SK-N-SH treated with all-trans-retinoic acid at 6 μM for 48 hours (cell line): ENCODE results near the gene CA11.

Source experiments
- ARNTL ChIP-seq: fragments of 450-650 bp; formaldehyde crosslinking; IDR thresholded peaks from 2 replicates; pipeline ENCODE4 v1.5.0; 2020; ENCODE audit warnings: low read depth, mild to moderate bottlenecking, moderate library complexity, borderline replicate concordance
- CREB5 ChIP-seq: fragments of 250-450 bp; sonication (Bioruptor Pico); IDR thresholded peaks from 2 replicates; pipeline ENCODE4 v1.5.1; 2020; ENCODE audit warnings: low read depth, mild to moderate bottlenecking, moderate library complexity
- CSDC2 ChIP-seq: fragments of 250-450 bp; sonication (Bioruptor Pico); IDR thresholded peaks from 2 replicates; pipeline ENCODE4 v1.5.0; 2020; ENCODE audit warnings: mild to moderate bottlenecking, moderate library complexity
- OSR1 ChIP-seq: fragments of 250-450 bp; sonication (Bioruptor Pico); IDR thresholded peaks from 2 replicates; pipeline ENCODE4 v1.8.0; 2022; ENCODE audit warnings: moderate library complexity, mild to moderate bottlenecking, inconsistent platforms
- PATZ1 ChIP-seq: fragments of 250-450 bp; sonication (Bioruptor Pico); IDR thresholded peaks from 2 replicates; pipeline ENCODE4 v1.8.0; 2020; ENCODE audit warnings: mild to moderate bottlenecking, moderate library complexity, borderline replicate concordance

DNA sequence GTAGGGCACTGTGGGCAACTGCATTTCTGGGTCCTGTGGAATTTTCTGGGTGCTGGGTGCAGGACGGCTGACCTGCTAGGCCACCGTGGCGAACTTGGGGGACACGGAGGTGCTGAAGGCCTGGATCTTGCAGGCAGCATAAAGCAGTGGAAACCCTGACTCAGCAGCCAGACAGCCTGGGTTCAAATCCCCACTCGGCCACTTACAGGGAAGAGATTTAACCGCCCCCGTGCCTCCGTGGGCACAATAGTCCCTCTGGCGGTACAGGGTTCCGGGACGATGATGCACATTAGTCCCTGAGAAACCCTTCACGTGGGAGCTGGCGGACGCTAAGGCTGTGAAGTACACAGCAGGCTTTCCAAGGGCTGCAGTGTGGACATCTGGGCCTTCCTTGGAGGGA lies 34.1 kb downstream of the CA11 start:
- TF ChIP-seq OSR1 (no peak), ARNTL (no peak), PATZ1 (CRISPR knock-in tag) (no peak), CSDC2 (CRISPR knock-in tag) (no peak), CREB5 (CRISPR knock-in tag) (no peak)
